HG03520 (cell line): ENCODE data around the gene ADAMTS9.

Experiments used
- ATAC-seq: cut with Tn5 transposase; IDR thresholded peaks from one replicate; pipeline ENCODE4 v1.9.1; 2021; ENCODE audit warnings: mild to moderate bottlenecking, moderate library complexity; ENCODE audit not compliant: unreplicated experiment

The ADAMTS9 gene

GRCh38 chr3:64625381-64625780, 62.4 kb downstream of the ADAMTS9 start:
- no peak for ATAC-seq

DNA sequence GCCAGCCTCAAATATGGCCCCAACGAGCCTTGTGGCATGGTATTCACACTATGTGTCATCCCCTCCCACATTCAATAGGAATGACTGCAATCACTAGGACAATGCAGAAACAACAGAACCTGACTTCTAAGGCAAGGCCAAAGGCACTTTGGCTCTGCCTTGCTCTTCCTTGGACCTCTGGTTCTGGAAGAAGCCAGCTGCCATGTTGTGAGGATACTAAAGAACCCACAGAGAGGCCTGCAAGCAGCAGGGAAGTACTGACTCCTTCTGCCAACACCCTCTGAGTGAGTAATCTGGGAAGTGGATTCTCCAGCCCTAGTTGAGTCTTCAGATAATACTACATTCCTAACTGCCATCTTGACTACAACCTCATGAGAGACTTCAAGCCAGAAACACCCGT, 64.7 kb downstream of the ADAMTS9 start:
- no peak for ATAC-seq

GRCh38 chr3:64621726-64622395, 65.9 kb downstream of the ADAMTS9 start:
- no peak for ATAC-seq

DNA sequence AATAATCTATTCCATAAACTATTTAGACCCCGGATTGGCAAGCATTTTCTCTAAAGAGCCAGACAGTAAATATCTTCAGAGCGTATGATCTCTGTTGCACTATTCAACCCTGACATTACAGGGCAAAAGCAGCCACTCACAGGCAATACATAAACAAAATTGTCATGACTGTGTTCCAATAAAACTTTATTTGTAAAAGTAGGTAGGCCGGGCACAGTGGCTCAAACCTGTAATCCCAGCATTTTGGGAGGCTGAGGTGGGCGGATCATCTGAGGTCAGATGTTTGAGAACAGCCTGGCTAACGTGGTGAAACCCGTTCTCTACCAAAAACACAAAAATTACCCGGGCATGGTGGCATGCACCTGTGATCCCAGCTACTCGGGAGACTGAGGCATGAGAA, 66.5 kb downstream of the ADAMTS9 start:
- ATAC-seq: no peak

- no peak for ATAC-seq
Measured at GRCh38 chr3:64620020-64620419, 67.8 kb downstream of the ADAMTS9 start.

DNA sequence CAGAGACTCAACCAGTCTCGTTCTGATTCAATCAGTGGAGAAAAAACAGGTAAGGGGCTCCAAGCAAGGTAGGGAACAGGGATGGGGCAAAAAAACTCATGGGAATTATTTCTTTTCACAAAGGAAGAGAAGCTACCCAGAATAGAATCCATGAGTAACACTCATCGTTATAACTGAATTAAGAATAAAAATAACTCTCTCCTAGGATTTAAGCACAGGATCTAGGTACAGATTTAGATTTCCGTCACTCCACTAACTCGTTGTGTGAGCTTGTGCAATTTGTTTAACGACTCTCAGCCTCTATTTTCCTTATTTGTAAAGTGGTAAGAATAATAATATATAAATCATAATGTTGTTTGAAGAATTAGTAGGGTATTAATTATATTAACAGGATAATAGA, 68.6 kb downstream of the ADAMTS9 start:
- no peak for ATAC-seq

GRCh38 chr3:64617610-64618009, 70.2 kb downstream of the ADAMTS9 start:
- no peak for ATAC-seq

- ATAC-seq: no peak
Measured at GRCh38 chr3:64616953-64617352, 70.8 kb downstream of the ADAMTS9 start.

DNA sequence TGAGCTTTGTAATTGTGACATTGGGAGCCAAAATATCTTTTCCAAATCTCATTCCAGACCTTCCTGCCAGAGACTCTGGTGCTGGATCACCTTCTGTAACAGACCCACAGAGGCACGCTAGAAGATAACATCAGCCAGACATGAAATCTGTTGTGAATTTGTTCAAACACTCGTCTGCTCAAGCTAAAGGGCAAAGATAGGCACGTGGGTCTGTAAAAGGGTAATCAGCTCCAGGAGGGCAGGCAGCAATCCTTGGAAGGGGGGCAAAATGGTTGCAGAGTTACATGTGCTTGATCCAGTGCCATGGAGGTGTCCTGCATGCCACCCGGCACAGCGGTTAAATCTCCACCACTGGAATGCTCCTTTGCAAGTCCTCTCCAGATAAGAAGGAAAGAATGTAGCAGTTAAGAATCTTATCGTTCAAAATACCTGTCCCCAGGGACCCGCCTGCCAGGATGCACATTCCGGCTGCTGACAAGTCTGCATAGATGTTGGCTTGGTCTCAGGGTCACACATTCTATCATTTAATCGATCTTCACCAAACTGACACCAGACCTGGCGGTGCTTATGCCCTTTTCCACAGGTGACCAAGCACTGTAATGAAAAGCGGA, 74.8 kb downstream of the ADAMTS9 start:
- ATAC-seq: no peak

DNA sequence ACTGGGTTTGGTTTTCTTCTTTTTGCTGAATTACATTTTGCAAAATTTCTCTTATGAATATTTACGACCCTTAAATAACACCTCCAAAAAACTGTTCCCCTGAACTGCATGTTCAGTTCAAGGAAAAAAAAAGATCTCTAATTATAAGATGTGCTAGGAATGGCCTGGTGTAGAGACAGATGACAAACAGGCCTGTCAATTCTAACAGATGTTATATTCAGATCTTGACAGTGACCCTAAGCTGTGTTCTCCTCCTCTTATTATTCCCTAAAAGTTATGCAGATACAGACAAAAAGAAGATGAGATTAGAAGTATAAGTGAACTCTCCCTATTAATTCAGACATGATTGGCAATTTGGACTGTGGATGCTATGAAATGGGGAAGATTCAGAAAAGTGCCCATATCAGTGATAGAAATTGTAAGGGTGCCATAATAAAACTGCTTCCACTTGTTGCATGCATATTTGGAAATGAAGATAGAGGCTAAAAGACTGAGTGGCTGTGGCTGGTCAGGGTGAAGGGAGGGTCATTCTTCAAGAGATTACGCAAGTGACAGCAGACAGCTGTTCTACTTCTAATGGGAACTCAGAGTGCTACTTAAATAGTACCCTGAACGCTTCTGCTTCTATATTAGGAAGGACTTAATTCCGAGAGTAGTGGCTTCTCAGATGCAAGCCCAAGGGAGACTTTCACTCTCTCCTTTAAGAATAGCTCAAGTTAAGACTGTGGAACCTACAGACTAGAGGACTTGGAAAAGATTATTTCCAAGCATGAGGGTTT, 75.5 kb downstream of the ADAMTS9 start:
- no peak for ATAC-seq

DNA sequence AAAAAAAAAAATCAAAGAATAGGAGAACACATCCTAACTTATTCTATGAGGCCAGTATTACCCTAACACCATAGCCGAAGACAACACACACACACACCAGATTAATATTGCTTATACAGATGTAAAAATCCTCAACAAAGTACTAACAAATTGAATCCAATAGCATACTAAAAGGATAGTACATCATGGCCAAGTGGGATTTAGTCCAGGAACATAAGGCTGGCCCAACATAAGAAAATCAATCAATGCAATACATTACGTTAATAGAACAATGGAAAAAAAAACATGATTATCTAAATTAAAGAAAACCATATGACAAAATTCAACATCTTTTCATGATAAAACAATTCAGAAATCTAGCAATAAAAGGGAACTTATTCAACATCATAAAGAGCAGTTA, 79.1 kb downstream of the ADAMTS9 start:
- no peak for ATAC-seq

- no peak for ATAC-seq
Measured at GRCh38 chr3:64607032-64607551, 80.7 kb downstream of the ADAMTS9 start.

DNA sequence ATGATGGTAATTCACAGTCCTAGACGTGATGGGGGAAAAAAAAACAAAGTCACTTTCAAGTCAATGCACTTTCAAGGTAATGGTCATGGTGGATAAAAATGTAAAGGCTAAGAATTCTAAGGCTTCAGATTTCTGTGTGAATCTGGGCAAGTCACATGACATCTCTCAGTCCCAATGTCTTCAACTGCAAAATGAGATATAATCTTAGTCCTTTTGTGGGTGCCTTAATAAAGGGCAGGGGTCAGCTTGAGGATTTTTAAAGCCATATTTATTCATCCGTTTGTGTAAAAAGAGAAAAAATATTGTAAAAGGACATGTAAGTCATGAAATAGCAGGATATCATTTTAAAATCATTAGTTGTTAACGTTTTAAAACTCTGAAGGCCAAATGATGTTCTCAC, 83.5 kb downstream of the ADAMTS9 start:
- ATAC-seq: no peak

DNA sequence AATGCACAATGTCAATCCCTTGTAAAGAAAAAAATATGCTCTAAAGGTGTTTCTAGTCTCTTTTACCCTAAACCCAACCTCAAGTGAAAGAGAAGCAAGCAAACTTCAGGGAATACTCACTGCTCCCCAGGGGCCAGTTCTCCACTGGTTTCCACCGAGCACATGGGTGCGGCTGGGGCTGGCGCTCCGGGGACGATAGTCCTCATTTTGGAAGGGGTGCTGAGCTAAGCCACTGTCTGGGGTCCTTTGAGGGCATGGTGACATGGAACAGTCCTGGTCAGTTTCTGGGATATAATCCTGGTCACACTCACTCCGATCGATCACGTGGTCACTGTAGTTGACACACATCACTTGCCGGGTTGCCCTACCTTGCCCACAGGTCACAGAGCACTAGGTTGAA, 86.0 kb downstream of the ADAMTS9 start:
- no peak for ATAC-seq

DNA sequence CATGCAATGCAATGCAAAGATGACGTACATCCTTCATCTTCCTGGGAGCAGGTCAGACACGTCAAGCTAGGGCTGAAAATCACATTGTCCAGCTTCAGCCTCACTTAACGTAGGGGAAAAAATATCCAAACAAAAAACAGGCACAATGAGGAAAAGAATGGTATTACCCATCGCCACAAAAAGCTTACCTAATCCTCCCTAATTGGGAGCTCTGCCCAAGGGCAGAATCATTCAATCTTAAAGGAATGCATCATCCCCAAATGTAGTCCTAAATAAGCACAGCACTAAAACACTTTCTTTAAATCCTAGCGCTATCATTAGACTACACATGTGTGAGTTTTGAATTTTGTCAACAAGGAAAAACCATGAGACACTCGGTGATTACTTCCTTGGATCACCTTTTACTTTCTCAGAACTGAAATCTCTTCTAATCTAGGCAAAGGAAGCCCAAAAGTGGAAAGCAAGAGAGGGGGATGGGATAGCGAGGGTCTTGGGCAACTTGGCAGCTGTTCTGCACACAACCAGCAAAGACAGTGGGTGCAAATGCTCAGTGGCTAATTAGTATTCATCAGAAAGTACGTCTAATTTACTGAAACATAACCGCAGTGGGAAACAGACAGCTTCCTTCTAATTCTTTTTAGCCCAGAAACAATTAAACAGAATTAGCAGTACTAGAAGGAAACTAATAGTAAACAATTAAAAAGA, 87.4 kb downstream of the ADAMTS9 start:
- no peak for ATAC-seq

GRCh38 chr3:64599651-64600050, 88.1 kb downstream of the ADAMTS9 start:
- ATAC-seq: no peak

DNA sequence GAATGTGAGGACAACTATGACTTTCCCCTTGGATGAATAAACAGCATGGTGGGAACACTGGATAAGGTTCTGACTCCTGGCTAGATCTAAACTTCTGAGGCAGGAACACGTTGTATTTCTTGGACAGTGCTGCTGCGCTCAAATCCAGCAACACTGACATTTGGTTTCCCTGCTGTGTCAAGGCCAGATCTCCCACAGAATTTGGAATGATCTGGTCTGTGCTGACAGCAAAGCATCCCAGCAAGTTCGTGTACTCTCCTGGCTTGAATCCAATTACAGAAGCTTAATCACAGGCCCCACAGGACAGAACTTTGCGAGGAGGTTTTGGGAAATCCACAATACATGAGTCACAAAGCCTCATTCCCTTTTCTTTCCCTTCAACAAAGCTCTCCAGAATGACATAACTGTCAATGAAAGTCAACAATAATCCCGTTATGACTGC, 92.5 kb downstream of the ADAMTS9 start:
- no peak for ATAC-seq

- ATAC-seq: no peak
Measured at GRCh38 chr3:64594134-64594533, 93.7 kb downstream of the ADAMTS9 start.

DNA sequence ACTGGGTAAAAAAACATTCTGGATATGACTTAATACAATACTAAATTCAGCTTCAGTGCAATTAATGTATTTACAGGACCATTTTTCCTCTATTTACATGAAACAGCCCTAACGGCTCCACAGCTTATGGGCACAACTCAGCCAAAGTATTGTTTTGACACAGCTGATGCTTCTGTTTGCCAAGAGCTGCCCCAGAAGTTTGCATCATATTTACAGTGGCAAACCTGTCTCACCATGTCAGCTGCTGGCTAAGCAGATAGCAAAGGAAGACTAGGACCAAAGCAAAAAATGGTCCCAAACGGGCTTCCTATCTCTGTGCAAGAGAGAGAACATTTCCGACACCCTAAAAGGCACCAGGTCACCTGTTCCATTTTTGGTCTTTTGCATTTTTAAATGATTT, 94.5 kb downstream of the ADAMTS9 start:
- ATAC-seq: no peak

- no peak for ATAC-seq
Measured at GRCh38 chr3:64591615-64592014, 96.2 kb downstream of the ADAMTS9 start.

GRCh38 chr3:64588380-64588779, 99.4 kb downstream of the ADAMTS9 start:
- no peak for ATAC-seq
